Measurements from ENCODE around the gene ELF2. TPM values are rescaled to one million over a fixed set of nuclear protein-coding genes. Genes with fewer than 3 reads are reported as not detected.
A peak's percentile ranks its signal among the peaks of the same experiment; 100 is the strongest.

ELF2 gene
- total and polyA plus RNA-seq, 8 donors: 9.0 to 31.6 (median 18.7) TPM

DNA sequence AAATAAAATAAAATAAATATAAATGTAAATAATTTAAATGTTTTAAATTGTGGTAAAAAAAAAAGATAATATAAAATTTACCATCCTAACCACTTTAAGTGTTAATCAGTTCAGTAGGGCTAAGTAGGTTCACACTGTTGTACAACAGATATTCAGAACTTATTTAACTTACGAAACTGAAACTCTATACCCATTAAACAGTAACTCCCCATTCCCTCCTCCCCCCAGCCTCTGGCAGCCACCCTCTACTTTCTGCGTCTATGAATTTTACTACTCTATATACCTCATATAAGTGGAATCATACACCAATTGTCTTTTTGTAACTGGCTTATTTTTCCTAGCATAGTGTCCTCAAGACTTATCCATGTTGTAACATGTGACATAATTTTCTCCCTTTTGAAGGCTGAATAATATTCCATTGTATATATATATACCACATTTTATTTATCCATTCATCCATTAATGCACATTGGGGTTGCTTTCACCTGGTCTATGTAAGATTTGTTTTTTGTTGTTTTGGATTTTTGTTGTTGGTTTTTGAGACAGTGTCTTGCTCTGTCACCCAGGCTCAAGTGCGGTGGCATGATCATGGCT, 32.5 kb upstream of the ELF2 start:
- Histone ChIP-seq H3K9me3 (no peaks in the 10 kb centered on the region), H3K4me1 (peaks cover 0 to 7% (median 0%) of the 10 kb centered on the region in 3 donors), H3K27me3 (no peaks in the 10 kb centered on the region), H3K36me3 (no peaks in the 10 kb centered on the region), H3K4me3 (no peak overlapping the region), H3K27ac (no peak overlapping the region)
- FAIRE-seq (no peak), DNase-seq (no peak), ATAC-seq (no peak)
- TF ChIP-seq, protein P1, sequence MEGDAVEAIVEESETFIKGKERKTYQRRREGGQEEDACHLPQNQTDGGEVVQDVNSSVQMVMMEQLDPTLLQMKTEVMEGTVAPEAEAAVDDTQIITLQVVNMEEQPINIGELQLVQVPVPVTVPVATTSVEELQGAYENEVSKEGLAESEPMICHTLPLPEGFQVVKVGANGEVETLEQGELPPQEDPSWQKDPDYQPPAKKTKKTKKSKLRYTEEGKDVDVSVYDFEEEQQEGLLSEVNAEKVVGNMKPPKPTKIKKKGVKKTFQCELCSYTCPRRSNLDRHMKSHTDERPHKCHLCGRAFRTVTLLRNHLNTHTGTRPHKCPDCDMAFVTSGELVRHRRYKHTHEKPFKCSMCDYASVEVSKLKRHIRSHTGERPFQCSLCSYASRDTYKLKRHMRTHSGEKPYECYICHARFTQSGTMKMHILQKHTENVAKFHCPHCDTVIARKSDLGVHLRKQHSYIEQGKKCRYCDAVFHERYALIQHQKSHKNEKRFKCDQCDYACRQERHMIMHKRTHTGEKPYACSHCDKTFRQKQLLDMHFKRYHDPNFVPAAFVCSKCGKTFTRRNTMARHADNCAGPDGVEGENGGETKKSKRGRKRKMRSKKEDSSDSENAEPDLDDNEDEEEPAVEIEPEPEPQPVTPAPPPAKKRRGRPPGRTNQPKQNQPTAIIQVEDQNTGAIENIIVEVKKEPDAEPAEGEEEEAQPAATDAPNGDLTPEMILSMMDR (IDR thresholded peaks at IDR 0.05): no peak
- intact Hi-C loops (cut with DNase I): no loop called here
- WGBS, 2 donors: 90 to 99% methylated on average over 3 of the region's 3 CpGs

DNA sequence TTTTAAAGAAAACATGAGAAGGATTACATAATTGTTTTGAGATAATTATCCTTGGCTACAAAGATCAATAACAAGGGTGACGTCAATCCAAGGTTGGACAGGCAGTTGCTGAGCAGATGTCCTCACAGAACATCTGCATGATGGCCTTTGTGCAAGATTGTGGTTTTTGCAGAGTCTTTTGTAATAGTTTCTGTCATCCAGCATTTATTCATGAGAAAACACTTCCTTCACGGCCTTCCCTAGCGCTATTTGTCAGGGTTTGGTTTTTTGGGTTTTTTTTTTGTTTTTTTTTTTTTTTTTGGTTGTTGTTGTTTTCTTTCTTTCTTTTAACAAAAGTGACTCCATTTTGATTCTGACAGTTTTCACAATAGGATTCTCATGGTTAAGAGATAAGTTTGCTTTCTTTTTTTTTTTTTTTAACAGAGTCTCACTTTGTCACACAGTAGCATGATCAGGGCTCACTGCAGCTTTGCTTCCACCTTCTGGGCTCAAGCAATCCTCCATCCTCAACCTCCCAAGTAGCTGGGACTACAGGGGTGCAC, 31.5 kb upstream of the ELF2 start:
- 70 to 78% methylated on average over 3 of the region's 3 CpGs for WGBS, 2 donors
- ATAC-seq (peak in 3 of 4 donors; percentile 37 to 78 (median 64)), DNase-seq (no peak), FAIRE-seq (no peak)
- Histone ChIP-seq H3K4me3 (no peak overlapping the region), H3K27ac (no peak overlapping the region), H3K27me3 (no peaks in the 10 kb centered on the region), H3K9me3 (no peaks in the 10 kb centered on the region), H3K36me3 (no peaks in the 10 kb centered on the region), H3K4me1 (no peaks in the 10 kb centered on the region)
- intact Hi-C loops (cut with DNase I): no loop called here
- TF ChIP-seq, protein P1 (IDR thresholded peaks at IDR 0.05): no peak

GRCh38 chr4:139207873-139208403, 30.9 kb upstream of the ELF2 start:
- FAIRE-seq (no peak), DNase-seq (no peak), ATAC-seq (peak in 3 of 4 donors; percentile 11 to 23 (median 17))
- Histone ChIP-seq H3K27me3 (no peaks in the 10 kb centered on the region), H3K27ac (no peak overlapping the region), H3K9me3 (no peaks in the 10 kb centered on the region), H3K36me3 (no peaks in the 10 kb centered on the region), H3K4me3 (no peak overlapping the region), H3K4me1 (no peaks in the 10 kb centered on the region)
- TF ChIP-seq, protein P1 (IDR thresholded peaks at IDR 0.05): no peak
- intact Hi-C loops (cut with DNase I): no loop called here
- 81 to 89% methylated on average over 5 to 6 of the region's 6 CpGs for WGBS, 2 donors

DNA sequence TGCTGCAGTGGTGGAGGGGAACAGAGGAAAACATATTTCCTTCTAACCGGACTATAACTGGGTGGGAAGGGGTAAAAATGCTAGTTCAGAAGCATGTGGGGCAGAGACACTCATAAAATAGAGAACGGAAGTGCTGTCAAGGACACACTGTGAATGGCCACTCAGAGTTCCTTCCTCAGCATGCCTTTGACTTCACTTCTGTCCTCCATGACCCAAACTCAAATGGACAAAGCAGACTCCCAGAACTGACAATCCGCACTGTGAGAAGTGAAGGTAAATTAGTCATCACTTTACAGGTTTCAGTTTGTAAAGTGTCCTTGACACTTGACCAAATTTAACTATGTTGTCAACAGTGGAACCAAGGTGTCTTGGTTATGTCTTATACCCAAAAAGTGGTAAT, 30.2 kb upstream of the ELF2 start:
- H3K9me3 ChIP-seq: no peaks in the 10 kb centered on the region
- no peak overlapping the region for H3K4me3 ChIP-seq
- no peak for FAIRE-seq
- intact Hi-C loops (cut with DNase I): no loop called here
- DNase-seq: no peak
- no peak for ATAC-seq
- 63 to 66% methylated on average over 3 of the region's 3 CpGs for WGBS, 2 donors
- H3K27ac ChIP-seq: no peak overlapping the region
- H3K36me3 ChIP-seq: no peaks in the 10 kb centered on the region
- TF ChIP-seq, protein P1 (IDR thresholded peaks at IDR 0.05): no peak
- H3K27me3 ChIP-seq: no peaks in the 10 kb centered on the region
- no peaks in the 10 kb centered on the region for H3K4me1 ChIP-seq

DNA sequence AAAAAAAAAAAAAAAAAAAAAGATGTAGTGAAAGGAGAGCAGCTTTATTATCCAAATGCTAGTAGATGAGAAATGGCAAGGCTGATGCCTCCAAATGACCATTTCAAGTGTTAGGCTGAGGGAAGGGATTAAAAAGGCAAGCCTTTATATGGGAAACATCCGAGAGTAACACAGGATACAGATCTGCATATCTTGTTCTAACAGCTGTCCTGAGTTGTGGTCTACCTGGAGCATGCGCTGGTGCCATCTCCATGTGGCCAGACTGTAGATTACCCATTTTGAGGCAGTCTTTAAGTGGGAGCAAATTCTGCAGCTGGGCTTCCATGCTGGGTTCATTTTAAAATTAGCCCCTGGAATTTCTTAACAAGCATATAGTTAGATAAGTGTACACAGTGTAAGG, 26.0 kb upstream of the ELF2 start:
- DNase-seq (no peak), ATAC-seq (no peak), FAIRE-seq (no peak)
- no peaks in the 10 kb centered on the region for H3K36me3 ChIP-seq
- intact Hi-C loops (cut with DNase I): no loop called here
- H3K27me3 ChIP-seq: no peaks in the 10 kb centered on the region
- TF ChIP-seq, protein P1 (IDR thresholded peaks at IDR 0.05): no peak
- H3K27ac ChIP-seq: no peak overlapping the region
- H3K4me1 ChIP-seq: no peaks in the 10 kb centered on the region
- 94 to 100% methylated on average over 2 of the region's 2 CpGs for WGBS, 2 donors
- H3K9me3 ChIP-seq: no peaks in the 10 kb centered on the region
- H3K4me3 ChIP-seq: no peak overlapping the region
